Tibial artery (tissue), 4 donors: ENCODE measurements around the gene TLE3.

Experiments used
- DNase-seq, 2 donors: peaks; one replicate each; pipeline ENCODE4 v3.0.0-alpha.2; 2019
- H3K27ac ChIP-seq, 2 donors: fragments of 200-600 bp; sonication (generic) in 1 of 2; 1 replicate in 1 of 2; 2 replicates in 1 of 2; pipeline ENCODE4 v1.5.1; 2018 to 2019; ENCODE audit warnings: mild to moderate bottlenecking in 1 of 2
- H3K27me3 ChIP-seq, 2 donors: fragments of 200-600 bp; sonication (generic) in 1 of 2; one replicate each; pipeline versions ENCODE4 v1.5.1 to v1.6.0; 2016 to 2019
- H3K36me3 ChIP-seq, 3 donors: fragments of 200-600 bp; sonication (generic) in 2 of 3; one replicate each; pipeline ENCODE4 v1.5.1; 2016 to 2019; ENCODE audit warnings: mild to moderate bottlenecking in 2 of 3
- H3K4me1 ChIP-seq, 4 donors: fragments of 200-600 bp; sonication (generic) in 2 of 4; 1 replicate in 3 of 4; 2 replicates in 1 of 4; pipeline ENCODE4 v1.5.1; 2016 to 2019
- H3K4me3 ChIP-seq, 2 donors: fragments of 200-600 bp; sonication (generic) in 1 of 2; 1 replicate in 1 of 2; 2 replicates in 1 of 2; pipeline ENCODE4 v1.5.1; 2018 to 2019; ENCODE audit warnings: mild to moderate bottlenecking in 2 of 2
- H3K9me3 ChIP-seq, 3 donors: fragments of 200-600 bp; sonication (generic) in 1 of 3; one replicate each; pipeline ENCODE4 v1.5.1; 2016 to 2019
- intact Hi-C: fragments of 100-400 bp; cut with DNase I; formaldehyde crosslinking; loops from one replicate; pipeline ENCODE4 v1.15.0; 2023; ENCODE audit warnings: low total_unique reads
- TF ChIP-seq, protein P1 (sequence below), 2 experiments: fragments of 200-600 bp in 1 of 2; fragments of 450-650 bp in 1 of 2; IDR thresholded peaks; one replicate each; pipeline ENCODE4 v1.5.1; 2017 to 2019; ENCODE audit warnings: antibody characterized with exemption in 2 of 2, mild to moderate bottlenecking in 1 of 2, moderate library complexity in 1 of 2

The TLE3 gene

GRCh38 chr15:70053001-70053715 is 44.6 kb downstream of the TLE3 start:
- Histone ChIP-seq H3K4me1 (no peaks in the 10 kb centered on the region), H3K27ac (no peak overlapping the region), H3K9me3 (no peaks in the 10 kb centered on the region), H3K36me3 (peaks cover 87 to 100% (median 88%) of the 10 kb centered on the region in 3 donors), H3K27me3 (no peaks in the 10 kb centered on the region), H3K4me3 (no peak overlapping the region)
- TF ChIP-seq, protein P1, sequence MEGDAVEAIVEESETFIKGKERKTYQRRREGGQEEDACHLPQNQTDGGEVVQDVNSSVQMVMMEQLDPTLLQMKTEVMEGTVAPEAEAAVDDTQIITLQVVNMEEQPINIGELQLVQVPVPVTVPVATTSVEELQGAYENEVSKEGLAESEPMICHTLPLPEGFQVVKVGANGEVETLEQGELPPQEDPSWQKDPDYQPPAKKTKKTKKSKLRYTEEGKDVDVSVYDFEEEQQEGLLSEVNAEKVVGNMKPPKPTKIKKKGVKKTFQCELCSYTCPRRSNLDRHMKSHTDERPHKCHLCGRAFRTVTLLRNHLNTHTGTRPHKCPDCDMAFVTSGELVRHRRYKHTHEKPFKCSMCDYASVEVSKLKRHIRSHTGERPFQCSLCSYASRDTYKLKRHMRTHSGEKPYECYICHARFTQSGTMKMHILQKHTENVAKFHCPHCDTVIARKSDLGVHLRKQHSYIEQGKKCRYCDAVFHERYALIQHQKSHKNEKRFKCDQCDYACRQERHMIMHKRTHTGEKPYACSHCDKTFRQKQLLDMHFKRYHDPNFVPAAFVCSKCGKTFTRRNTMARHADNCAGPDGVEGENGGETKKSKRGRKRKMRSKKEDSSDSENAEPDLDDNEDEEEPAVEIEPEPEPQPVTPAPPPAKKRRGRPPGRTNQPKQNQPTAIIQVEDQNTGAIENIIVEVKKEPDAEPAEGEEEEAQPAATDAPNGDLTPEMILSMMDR (IDR thresholded peaks at IDR 0.05) = no peak
- peak; percentile 9 to 62 for DNase-seq
- intact Hi-C loops = no loop called here

- H3K4me1 ChIP-seq = no peaks in the 10 kb centered on the region
- H3K27me3 ChIP-seq = no peaks in the 10 kb centered on the region
- H3K4me3 ChIP-seq = no peak overlapping the region
- H3K27ac ChIP-seq = no peak overlapping the region
- intact Hi-C loops = no loop called here
- peak; percentile 12 to 29 for DNase-seq
- no peaks in the 10 kb centered on the region for H3K9me3 ChIP-seq
- peaks cover 81 to 100% (median 85%) of the 10 kb centered on the region in 3 donors for H3K36me3 ChIP-seq
- TF ChIP-seq, protein P1 (IDR thresholded peaks at IDR 0.05) = no peak
These were observed 45.6 kb downstream of the TLE3 start for GRCh38 chr15:70051948-70052633.

DNA sequence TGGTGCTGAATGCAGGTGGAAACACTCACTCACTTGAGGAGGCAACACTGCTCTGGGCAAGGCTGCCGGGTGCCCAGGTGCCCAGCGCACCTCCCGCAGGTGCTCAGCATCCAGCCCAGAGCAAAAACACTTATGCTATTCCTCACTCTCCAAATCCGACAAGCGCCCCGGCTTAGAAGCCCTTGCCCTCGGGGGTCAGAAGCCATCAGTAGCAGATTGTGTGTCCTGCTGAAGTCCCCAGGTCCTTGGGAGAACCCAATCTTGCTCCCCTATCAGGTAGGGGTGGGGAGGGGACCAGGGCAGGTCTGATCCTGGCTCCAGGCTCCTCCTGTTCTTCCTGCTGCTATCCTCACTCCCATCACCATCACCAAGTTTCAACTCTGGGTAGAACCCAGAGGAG is 46.7 kb downstream of the TLE3 start:
- no peaks in the 10 kb centered on the region for H3K9me3 ChIP-seq
- TF ChIP-seq, protein P1 (IDR thresholded peaks at IDR 0.05) = no peak
- H3K4me1 ChIP-seq = no peaks in the 10 kb centered on the region
- intact Hi-C loops = no loop called here
- H3K27ac ChIP-seq = no peak overlapping the region
- H3K36me3 ChIP-seq = peaks cover 71 to 91% (median 74%) of the 10 kb centered on the region in 3 donors
- H3K4me3 ChIP-seq = no peak overlapping the region
- no peaks in the 10 kb centered on the region for H3K27me3 ChIP-seq
- DNase-seq = peak; percentile 9 to 46

- TF ChIP-seq, protein P1 (IDR thresholded peaks at IDR 0.05) = no peak
- Histone ChIP-seq H3K27me3 (no peaks in the 10 kb centered on the region), H3K36me3 (peaks cover 66 to 86% (median 69%) of the 10 kb centered on the region in 3 donors), H3K9me3 (no peaks in the 10 kb centered on the region), H3K27ac (no peak overlapping the region), H3K4me3 (no peak overlapping the region), H3K4me1 (no peaks in the 10 kb centered on the region)
- DNase-seq = no peak
- intact Hi-C loops = no loop called here
These were observed 47.3 kb downstream of the TLE3 start for GRCh38 chr15:70050441-70050840.

- no peaks in the 10 kb centered on the region for H3K9me3 ChIP-seq
- peak; percentile 10 to 42 for DNase-seq
- H3K27me3 ChIP-seq = no peaks in the 10 kb centered on the region
- TF ChIP-seq, protein P1 (IDR thresholded peaks at IDR 0.05) = no peak
- no peak overlapping the region for H3K4me3 ChIP-seq
- H3K36me3 ChIP-seq = peaks cover 60 to 80% (median 62%) of the 10 kb centered on the region in 3 donors
- no peak overlapping the region for H3K27ac ChIP-seq
- no peaks in the 10 kb centered on the region for H3K4me1 ChIP-seq
- intact Hi-C loops = no loop called here
These were observed 47.9 kb downstream of the TLE3 start for GRCh38 chr15:70049701-70050301.
